Kasumi-1 (cell line): ENCODE measurements around the gene SH3PXD2A.

Experiments
- DNase-seq, 2 experiments: peaks; one replicate each; lab custom pipeline; 2025; lab: John Stamatoyannopoulos, UW

Gene SH3PXD2A

GRCh38 chr10:103544657-103545310, 310.6 kb downstream of the SH3PXD2A start:
- DNase-seq, result no peak
